HFFc6 (cell line): ENCODE data around the gene HYAL1. TPM values are rescaled to one million over a fixed set of nuclear protein-coding genes. Genes with fewer than 3 reads are reported as not detected.
"Not testable (repeated sequence)": the region's sequence is repeated elsewhere in the genome, so short reads cannot be mapped to it uniquely, and the experiment has no call there.

ENCODE experiments used
- DNase-seq: peaks from one replicate; pipeline ENCODE4 v3.0.0-alpha.2; 2018
- H3K27ac Mint-ChIP-seq: 2 replicates; pipeline ENCODE4 v1.8.0; 2020; ENCODE audit warnings: mild to moderate bottlenecking, mixed read lengths
- H3K27me3 Mint-ChIP-seq: 2 replicates; pipeline ENCODE4 v1.8.0; 2021; ENCODE audit warnings: mild to moderate bottlenecking, moderate library complexity, mixed read lengths; ENCODE audit not compliant: insufficient read depth
- H3K36me3 Mint-ChIP-seq: 2 replicates; pipeline ENCODE4 v1.8.0; 2021; ENCODE audit warnings: low read depth, mixed read lengths
- H3K4me1 Mint-ChIP-seq: 2 replicates; pipeline ENCODE4 v1.8.0; 2020; ENCODE audit warnings: low read depth, mixed read lengths
- H3K4me3 Mint-ChIP-seq: 2 replicates; pipeline ENCODE4 v1.8.0; 2020; ENCODE audit warnings: mild to moderate bottlenecking, moderate library complexity, mixed read lengths
- H3K9me3 Mint-ChIP-seq: 2 replicates; pipeline ENCODE4 v1.8.0; 2020; ENCODE audit warnings: mild to moderate bottlenecking, mixed read lengths
- total RNA-seq, 6 experiments: library from RNA; stranded (reverse); fragmentation: NEBNext Ultra II Directional; extraction: Animal tissue kit (Norgen Biotek cat#: 25700); gene quantifications; 2 replicates in 1 of 6; 3 replicates in 5 of 6; pipeline ENCODE4 v1.2.3, GENCODE V29; 2021
- TF ChIP-seq, protein P1 (sequence below): fragments of 200-600 bp; sonication (generic); IDR thresholded peaks from 2 replicates; pipeline ENCODE4 v1.5.0; 2021; ENCODE audit warnings: antibody characterized with exemption, mild to moderate bottlenecking

Gene HYAL1
- total RNA-seq, 6 experiments from 2014 or later = 0.19 to 0.38 (median 0.23) TPM; not detected in 1

DNA sequence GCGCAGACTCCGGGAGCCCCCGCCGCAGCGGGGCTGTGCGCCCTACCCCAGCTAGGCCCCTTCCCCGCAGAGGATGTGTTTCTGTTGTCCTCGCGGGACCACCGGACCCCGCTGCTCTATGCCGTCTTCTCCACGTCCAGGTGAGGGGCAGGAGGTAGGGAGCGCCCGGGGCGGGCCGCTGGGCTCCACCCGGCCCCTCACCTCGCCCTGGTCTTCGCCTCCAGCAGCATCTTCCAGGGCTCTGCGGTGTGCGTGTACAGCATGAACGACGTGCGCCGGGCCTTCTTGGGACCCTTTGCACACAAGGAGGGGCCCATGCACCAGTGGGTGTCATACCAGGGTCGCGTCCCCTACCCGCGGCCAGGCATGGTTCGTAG is 29.7 kb downstream of the HYAL1 start:
- H3K27me3 Mint-ChIP-seq = peaks cover 1% of the 10 kb centered on the region
- TF ChIP-seq, protein P1, sequence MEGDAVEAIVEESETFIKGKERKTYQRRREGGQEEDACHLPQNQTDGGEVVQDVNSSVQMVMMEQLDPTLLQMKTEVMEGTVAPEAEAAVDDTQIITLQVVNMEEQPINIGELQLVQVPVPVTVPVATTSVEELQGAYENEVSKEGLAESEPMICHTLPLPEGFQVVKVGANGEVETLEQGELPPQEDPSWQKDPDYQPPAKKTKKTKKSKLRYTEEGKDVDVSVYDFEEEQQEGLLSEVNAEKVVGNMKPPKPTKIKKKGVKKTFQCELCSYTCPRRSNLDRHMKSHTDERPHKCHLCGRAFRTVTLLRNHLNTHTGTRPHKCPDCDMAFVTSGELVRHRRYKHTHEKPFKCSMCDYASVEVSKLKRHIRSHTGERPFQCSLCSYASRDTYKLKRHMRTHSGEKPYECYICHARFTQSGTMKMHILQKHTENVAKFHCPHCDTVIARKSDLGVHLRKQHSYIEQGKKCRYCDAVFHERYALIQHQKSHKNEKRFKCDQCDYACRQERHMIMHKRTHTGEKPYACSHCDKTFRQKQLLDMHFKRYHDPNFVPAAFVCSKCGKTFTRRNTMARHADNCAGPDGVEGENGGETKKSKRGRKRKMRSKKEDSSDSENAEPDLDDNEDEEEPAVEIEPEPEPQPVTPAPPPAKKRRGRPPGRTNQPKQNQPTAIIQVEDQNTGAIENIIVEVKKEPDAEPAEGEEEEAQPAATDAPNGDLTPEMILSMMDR = no peak
- H3K9me3 Mint-ChIP-seq = no peaks in the 10 kb centered on the region
- H3K36me3 Mint-ChIP-seq = no peaks in the 10 kb centered on the region
- DNase-seq = no peak
- no peak overlapping the region for H3K27ac Mint-ChIP-seq
- H3K4me1 Mint-ChIP-seq = peaks cover 44% of the 10 kb centered on the region
- H3K4me3 Mint-ChIP-seq = no peak overlapping the region

DNA sequence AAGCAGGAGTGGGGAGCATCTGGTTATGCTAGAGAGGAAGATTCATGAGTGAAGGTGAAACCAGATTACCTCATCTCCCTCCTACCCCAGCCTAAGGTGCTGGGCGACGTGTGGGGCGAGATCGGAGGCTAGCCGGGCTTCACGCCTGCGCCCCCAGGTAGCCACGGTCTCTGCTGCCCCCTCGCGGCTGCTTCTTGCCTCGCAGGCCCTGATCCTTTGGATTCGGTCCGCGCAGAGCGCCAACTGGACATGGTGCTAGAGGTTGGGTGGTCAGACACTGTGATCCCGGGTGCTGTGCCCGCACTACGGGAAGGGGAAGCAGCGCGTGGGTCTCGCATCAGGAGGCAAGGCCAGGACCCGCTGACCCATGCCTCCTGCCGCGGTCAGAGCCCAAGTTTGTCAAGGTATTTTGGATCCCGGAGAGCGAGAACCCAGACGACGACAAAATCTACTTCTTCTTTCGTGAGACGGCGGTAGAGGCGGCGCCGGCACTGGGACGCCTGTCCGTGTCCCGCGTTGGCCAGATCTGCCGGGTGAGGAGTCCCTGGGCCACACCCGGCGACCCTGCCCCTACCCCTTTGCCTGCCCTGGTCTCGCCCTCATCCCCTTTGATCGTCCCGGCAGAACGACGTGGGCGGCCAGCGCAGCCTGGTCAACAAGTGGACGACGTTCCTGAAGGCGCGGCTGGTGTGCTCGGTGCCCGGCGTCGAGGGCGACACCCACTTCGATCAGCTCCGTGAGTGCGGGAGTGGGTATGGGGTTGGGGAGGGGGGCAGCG is 30.3 kb downstream of the HYAL1 start:
- peak; percentile 50 for DNase-seq

DNA sequence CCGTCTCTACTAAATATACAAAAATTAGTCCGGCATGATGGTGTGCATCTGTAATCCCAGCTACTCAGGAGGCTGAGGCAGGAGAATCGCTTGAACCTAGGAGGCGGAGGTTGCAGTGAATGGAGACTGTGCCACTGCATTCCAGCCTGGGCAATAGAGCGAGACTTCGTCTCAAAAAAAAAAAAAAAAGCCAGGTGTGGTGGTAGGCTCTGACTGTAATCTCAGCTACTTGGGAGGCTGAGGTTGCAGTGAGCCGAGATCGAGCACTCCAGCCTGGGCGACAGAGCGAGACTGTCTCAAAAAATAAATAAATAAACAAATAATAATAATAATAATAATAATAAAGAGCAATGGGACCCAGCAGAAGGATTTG is 30.9 kb downstream of the HYAL1 start:
- not testable (repeated sequence) for H3K9me3 Mint-ChIP-seq, H3K27ac Mint-ChIP-seq, H3K27me3 Mint-ChIP-seq, H3K36me3 Mint-ChIP-seq, H3K4me3 Mint-ChIP-seq, DNase-seq
- H3K4me1 Mint-ChIP-seq = peaks cover 55% of the 10 kb centered on the region

More for the DNA sequence above, 30.3 kb downstream of the HYAL1 start:
- Mint-ChIP-seq H3K27me3 (peaks cover 2% of the 10 kb centered on the region), H3K4me1 (peaks cover 49% of the 10 kb centered on the region), H3K36me3 (no peaks in the 10 kb centered on the region), H3K4me3 (peak overlapping the region; percentile 39; the same call in 1 of the 2 replicates), H3K9me3 (no peaks in the 10 kb centered on the region), H3K27ac (no peak overlapping the region)
- TF ChIP-seq, protein P1 = peak; percentile 98

DNA sequence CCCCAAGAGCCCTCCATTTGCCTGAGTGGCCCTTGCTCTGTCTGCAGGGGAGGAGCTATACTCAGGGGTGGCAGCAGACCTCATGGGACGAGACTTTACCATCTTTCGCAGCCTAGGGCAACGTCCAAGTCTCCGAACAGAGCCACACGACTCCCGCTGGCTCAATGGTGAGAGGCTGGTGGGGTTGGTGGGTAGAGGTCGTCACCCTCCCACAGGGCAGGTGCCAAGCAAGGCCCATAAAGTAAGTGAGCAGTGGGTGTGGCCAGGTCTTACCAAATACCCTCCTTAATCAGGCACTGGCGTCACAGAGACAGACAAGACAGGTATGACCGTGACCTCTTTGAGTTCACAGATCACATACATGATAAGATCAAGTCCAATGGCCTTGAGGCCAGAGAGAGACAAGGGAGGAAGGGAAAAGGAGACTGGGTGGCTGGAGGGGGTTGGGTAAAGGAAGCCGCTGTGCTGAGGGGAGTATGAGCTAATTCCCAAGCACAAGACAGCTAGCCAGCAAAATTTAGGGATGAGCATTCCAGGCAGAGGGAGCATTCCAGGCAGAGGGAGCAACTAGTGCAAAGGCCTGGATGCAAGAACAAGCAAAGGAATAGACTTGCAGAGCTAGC is 31.9 kb downstream of the HYAL1 start:
- Mint-ChIP-seq H3K27ac (no peak overlapping the region; the same call in 1 of the 2 replicates), H3K4me3 (no peak overlapping the region; the same call in 1 of the 2 replicates), H3K27me3 (peaks cover 5% of the 10 kb centered on the region), H3K9me3 (no peaks in the 10 kb centered on the region), H3K4me1 (peaks cover 58% of the 10 kb centered on the region), H3K36me3 (no peaks in the 10 kb centered on the region)
- DNase-seq = no peak
- TF ChIP-seq, protein P1 = no peak

DNA sequence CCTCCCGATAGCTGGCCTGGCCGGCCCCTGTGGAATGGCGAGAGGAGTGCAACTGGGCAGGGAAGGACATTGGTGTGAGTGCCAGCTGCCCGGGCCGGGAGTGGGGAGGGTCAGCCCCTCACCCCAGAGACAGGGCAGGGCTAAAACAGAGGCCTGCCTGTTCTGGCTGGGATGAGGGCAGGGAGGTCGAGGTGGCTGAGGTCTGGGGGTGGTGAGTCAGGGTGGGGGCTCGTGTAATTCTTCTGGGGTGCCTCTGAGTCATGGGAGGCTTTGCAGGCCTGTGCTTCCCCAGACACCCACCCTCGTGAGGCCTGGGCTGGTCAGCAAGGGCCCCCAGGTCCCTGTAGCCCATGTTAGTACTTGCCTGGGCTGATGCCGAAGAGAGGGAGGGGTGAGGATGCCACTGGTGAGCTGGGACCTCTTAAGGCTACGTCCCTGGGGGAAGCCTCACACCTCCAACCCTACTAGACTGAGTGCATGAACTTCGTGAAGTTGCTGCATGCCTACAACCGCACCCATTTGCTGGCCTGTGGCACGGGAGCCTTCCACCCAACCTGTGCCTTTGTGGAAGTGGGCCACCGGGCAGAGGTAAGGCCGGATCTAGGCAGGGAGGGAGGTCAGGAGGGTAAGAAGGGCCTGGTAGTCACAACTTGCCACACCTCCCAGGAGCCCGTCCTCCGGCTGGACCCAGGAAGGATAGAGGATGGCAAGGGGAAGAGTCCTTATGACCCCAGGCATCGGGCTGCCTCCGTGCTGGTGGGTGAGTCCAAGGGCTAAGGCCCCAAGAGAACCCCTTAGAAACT is 32.8 kb downstream of the HYAL1 start:
- TF ChIP-seq, protein P1 = no peak
- DNase-seq = peak; percentile 29
- Mint-ChIP-seq H3K4me3 (peak overlapping the region; percentile 85), H3K27me3 (peaks cover 9% of the 10 kb centered on the region), H3K9me3 (no peaks in the 10 kb centered on the region), H3K27ac (peak overlapping the region; percentile 84), H3K36me3 (no peaks in the 10 kb centered on the region), H3K4me1 (peaks cover 64% of the 10 kb centered on the region)
